ENCODE measurements around the gene TPTE2. TPM values are rescaled to one million over a fixed set of nuclear protein-coding genes. Genes with fewer than 3 reads are reported as not detected.
"Not testable (repeated sequence)": the region's sequence is repeated elsewhere in the genome, so short reads cannot be mapped to it uniquely, and the experiment has no call there.

TPTE2 gene
- total RNA-seq, 8 experiments from 2014 or later = 0.13 to 0.58 TPM; not detected in 6

DNA sequence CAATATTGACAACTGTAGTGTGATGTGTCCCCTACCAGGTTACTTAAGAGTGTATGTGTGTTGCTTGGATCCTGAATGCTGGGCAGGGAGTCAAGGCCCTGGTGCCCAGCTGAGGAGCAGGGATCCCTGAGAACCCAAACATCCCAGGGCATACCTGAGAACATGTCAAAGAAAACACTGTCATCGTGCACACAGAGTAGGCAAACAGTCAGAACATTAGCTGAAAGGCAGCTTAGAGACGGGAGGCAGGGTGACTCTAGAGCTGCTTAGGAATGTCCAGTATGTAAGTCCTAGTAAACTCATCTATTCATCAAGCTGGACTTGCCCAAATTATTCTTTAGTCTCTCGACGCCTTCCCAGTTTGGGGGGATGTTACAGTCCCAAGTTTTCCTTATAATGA lies 4.0 kb downstream of the TPTE2 start:
- ATAC-seq (replicated peaks in 6 of 8) = peak in 3 of 8 experiments; percentile 68 to 100 (median 72)
- WGBS, 10 experiments = 25 to 31% methylated on average over 2 of the region's 4 CpGs; no CpG with 5 or more reads in 8 of the 10 experiments
- H3K4me3 ChIP-seq; H3K27ac ChIP-seq; H3K4me1 ChIP-seq (replicated peaks in 1 of 2); in situ Hi-C loops (cut with MboI; ENCODE audit: low pct_unique_long_range_greater_than_20kb in 2 of 9, low sequenced_read_pairs in 9 of 9, unreplicated experiment in 9 of 9): not testable (repeated sequence)

- in situ Hi-C loops (cut with MboI; ENCODE audit: low pct_unique_long_range_greater_than_20kb in 2 of 9, low sequenced_read_pairs in 9 of 9, unreplicated experiment in 9 of 9) = not testable (repeated sequence)
Measured at GRCh38 chr13:19549245-19549644, 12.1 kb downstream of the TPTE2 start.

DNA sequence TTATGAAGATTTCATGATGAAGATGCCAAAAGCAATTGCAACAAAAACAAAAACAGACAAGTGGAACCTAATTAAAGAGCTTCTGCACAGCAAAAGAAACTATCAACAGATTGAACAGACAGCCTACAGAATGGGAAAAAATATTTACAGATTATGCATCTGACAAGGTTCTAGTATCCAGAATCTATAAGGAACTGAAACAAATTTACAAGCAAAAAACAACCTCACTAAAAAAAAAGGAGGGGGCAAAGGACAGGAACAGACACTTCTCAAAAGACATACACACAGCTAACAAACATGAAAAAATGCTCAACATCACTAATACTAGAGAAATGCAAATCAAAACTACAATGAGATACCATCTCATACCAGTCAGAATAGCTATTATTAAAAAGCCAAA lies 35.7 kb downstream of the TPTE2 start:
- ATAC-seq (replicated peaks in 6 of 8); H3K4me1 ChIP-seq (replicated peaks in 1 of 2); H3K27ac ChIP-seq; in situ Hi-C loops (cut with MboI; ENCODE audit: low pct_unique_long_range_greater_than_20kb in 2 of 9, low sequenced_read_pairs in 9 of 9, unreplicated experiment in 9 of 9); H3K4me3 ChIP-seq: not testable (repeated sequence)

More at GRCh38 chr13:19549245-19549644, 12.1 kb downstream of the TPTE2 start:
- not testable (repeated sequence) for H3K4me1 ChIP-seq (replicated peaks in 1 of 2); H3K4me3 ChIP-seq; H3K27ac ChIP-seq
- ATAC-seq (replicated peaks in 6 of 8) = peak in 2 of 8 experiments; percentile 60 to 77
- 15 to 58% (median 35%) methylated on average over 1 to 4 of the region's 4 CpGs for WGBS, 10 experiments

DNA sequence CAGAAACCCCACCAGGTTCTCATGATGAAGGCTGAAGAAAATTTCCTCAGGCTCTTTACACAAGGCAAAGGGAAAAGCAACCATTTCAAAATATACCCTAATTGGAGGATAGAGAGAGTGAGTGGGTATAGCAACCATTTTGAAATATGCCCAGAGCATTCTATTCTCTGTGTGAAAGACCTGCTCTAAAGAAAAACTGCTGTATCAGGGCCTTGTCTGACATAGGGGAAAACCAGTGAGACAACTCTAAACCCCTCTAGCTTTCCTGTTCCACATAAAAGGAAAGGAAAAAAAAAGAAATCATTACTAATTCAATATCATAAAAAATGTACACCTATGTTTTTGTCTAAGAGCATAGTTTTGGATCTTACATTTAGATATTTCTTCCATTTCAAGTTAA lies 42.3 kb downstream of the TPTE2 start:
- no peak overlapping the region for H3K27ac ChIP-seq
- in situ Hi-C loops (cut with MboI; ENCODE audit: low pct_unique_long_range_greater_than_20kb in 2 of 9, low sequenced_read_pairs in 9 of 9, unreplicated experiment in 9 of 9) = no loop called here
- no peak for ATAC-seq (replicated peaks in 6 of 8)
- no peaks in the 10 kb centered on the region for H3K4me1 ChIP-seq (replicated peaks in 1 of 2)
- H3K4me3 ChIP-seq = no peak overlapping the region

DNA sequence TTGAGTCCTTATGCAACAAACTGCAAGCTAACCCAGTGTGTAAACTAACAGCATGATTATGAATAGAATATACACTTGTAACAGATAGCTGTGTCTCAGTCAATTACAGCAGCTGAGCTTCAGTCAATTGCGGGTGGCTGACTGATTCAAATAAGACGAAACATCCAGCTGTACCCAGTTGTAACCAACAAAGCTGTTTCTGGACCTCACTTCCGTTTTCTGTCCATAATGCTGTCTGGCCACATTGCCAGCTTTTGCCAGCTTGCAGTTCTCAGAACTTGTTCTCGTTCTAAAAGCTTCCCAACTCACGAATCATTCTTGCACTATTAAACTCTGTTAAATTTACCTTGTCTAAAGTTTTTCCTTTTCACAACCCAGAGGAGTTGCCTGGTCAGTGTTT lies 53.7 kb downstream of the TPTE2 start:
- H3K4me3 ChIP-seq; H3K27ac ChIP-seq; H3K4me1 ChIP-seq (replicated peaks in 1 of 2); in situ Hi-C loops (cut with MboI; ENCODE audit: low pct_unique_long_range_greater_than_20kb in 2 of 9, low sequenced_read_pairs in 9 of 9, unreplicated experiment in 9 of 9); ATAC-seq (replicated peaks in 6 of 8): not testable (repeated sequence)
- WGBS, 10 experiments = 0 to 80% (median 20%) methylated on average over 1 to 5 of the region's 5 CpGs; no CpG with 5 or more reads in 3 of the 10 experiments

- H3K27ac ChIP-seq; H3K4me3 ChIP-seq; ATAC-seq (replicated peaks in 6 of 8); H3K4me1 ChIP-seq (replicated peaks in 1 of 2); in situ Hi-C loops (cut with MboI; ENCODE audit: low pct_unique_long_range_greater_than_20kb in 2 of 9, low sequenced_read_pairs in 9 of 9, unreplicated experiment in 9 of 9): not testable (repeated sequence)
- 0 to 60% (median 26%) methylated on average over 1 to 6 of the region's 9 CpGs; no CpG with 5 or more reads in 5 of the 10 experiments for WGBS, 10 experiments
Measured at GRCh38 chr13:19460126-19460525, 101.2 kb downstream of the TPTE2 start.

DNA sequence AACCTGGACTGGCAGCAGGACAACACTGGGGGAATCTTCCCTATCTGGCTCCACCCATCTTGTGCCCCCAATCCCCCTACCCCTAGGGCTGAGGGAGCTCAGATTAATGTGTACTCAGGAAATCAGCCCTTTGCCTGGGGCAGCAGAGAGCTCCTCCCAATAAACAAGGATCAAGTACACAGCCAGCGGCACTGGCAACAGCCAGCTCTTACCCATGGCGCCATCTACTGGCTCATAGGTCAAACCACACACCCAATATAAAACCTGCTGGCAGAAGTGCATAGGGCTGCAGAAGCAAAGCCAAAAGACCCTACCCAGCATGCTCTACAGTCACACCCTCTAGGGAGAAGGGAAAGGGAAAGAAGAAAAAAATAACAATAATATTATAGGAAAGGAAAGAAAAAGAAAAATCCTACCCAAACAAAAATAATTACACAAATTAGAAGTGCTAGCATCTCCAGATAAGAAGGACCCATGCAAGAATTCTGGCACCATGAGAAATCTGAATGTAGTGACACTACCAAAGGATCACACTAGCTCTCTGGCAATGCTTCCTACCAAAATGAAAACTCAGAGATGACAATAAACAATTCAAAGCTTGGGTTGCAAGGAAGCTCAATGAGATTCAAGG lies 122.2 kb downstream of the TPTE2 start:
- H3K27ac ChIP-seq; H3K4me3 ChIP-seq; in situ Hi-C loops (cut with MboI; ENCODE audit: low pct_unique_long_range_greater_than_20kb in 2 of 9, low sequenced_read_pairs in 9 of 9, unreplicated experiment in 9 of 9); ATAC-seq (replicated peaks in 6 of 8); H3K4me1 ChIP-seq (replicated peaks in 1 of 2): not testable (repeated sequence)
- 0% methylated on average over 1 of the region's 2 CpGs; no CpG with 5 or more reads in 9 of the 10 experiments for WGBS, 10 experiments

- H3K4me1 ChIP-seq (replicated peaks in 1 of 2); ATAC-seq (replicated peaks in 6 of 8); in situ Hi-C loops (cut with MboI; ENCODE audit: low pct_unique_long_range_greater_than_20kb in 2 of 9, low sequenced_read_pairs in 9 of 9, unreplicated experiment in 9 of 9); H3K27ac ChIP-seq; H3K4me3 ChIP-seq: not testable (repeated sequence)
- WGBS, 10 experiments = 0 to 75% (median 30%) methylated on average over 1 to 6 of the region's 6 CpGs
Measured at GRCh38 chr13:19437780-19438179, 123.6 kb downstream of the TPTE2 start.

- H3K27ac ChIP-seq; H3K4me1 ChIP-seq (replicated peaks in 1 of 2); ATAC-seq (replicated peaks in 6 of 8): not testable (repeated sequence)
Measured at GRCh38 chr13:19422236-19422635, 139.1 kb downstream of the TPTE2 start.

GRCh38 chr13:19412494-19412893 lies 148.8 kb downstream of the TPTE2 start:
- H3K27ac ChIP-seq; ATAC-seq (replicated peaks in 6 of 8); in situ Hi-C loops (cut with MboI; ENCODE audit: low pct_unique_long_range_greater_than_20kb in 2 of 9, low sequenced_read_pairs in 9 of 9, unreplicated experiment in 9 of 9); H3K4me3 ChIP-seq; H3K4me1 ChIP-seq (replicated peaks in 1 of 2): not testable (repeated sequence)
- no CpG with 5 or more reads among the region's 4 CpGs for WGBS, 10 experiments

More at GRCh38 chr13:19422236-19422635, 139.1 kb downstream of the TPTE2 start:
- whole genome bisulfite sequencing, 10 experiments = 0 to 67% (median 43%) methylated on average over 1 to 2 of the region's 2 CpGs; no CpG with 5 or more reads in 5 of the 10 experiments
- in situ Hi-C loops (cut with MboI; ENCODE audit: low pct_unique_long_range_greater_than_20kb in 2 of 9, low sequenced_read_pairs in 9 of 9, unreplicated experiment in 9 of 9); H3K4me3 ChIP-seq: not testable (repeated sequence)

DNA sequence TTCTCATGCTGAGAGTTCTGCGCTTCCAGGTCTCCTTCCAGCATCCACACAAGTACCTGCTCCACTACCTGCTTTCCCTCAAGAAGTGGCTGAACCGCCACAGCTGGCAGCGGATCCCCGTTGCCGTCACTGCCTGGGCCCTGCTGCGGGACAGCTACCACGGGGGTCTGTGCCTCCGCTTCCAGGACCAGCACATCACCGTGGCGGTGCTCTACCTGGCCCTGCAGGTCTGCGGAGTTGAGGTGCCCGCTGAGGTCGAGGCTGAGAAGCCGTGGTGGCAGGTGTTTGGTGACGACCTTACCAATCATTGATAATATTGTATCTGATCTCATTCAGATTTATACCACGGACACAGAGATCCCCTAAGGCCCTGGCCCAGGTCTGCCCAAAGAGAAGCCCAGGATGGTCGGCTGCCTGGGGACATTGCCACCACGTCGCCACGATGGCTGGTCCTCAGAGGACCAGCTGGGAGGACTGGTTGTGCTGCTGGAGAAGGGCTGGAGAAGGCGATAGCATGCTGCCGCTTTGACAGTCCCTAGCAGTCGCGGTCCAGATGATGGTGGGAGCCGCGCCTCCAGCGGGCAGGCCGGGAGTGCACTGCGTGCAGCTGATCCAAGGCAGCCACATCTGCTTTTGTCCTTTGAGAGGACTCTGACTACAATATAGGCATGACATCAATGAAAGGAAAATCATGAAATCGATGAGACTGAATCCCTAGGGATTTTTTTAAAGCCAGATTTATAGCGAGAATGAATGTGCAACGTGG lies 178.4 kb downstream of the TPTE2 start:
- not testable (repeated sequence) for ATAC-seq (replicated peaks in 6 of 8)
- WGBS, 10 experiments = 28 to 80% (median 55%) methylated on average over 2 to 10 of the region's 32 CpGs; no CpG with 5 or more reads in 4 of the 10 experiments

GRCh38 chr13:19382111-19382510 lies 179.2 kb downstream of the TPTE2 start:
- Histone ChIP-seq H3K27ac (no peak overlapping the region), H3K4me1 (replicated peaks in 1 of 2) (no peaks in the 10 kb centered on the region), H3K4me3 (no peak overlapping the region)
- in situ Hi-C loops (cut with MboI; ENCODE audit: low pct_unique_long_range_greater_than_20kb in 2 of 9, low sequenced_read_pairs in 9 of 9, unreplicated experiment in 9 of 9) = no loop called here
- ATAC-seq (replicated peaks in 6 of 8) = no peak
- WGBS, 10 experiments = no CpG with 5 or more reads among the region's 30 CpGs

More for the DNA sequence above, 178.4 kb downstream of the TPTE2 start:
- H3K27ac ChIP-seq; H3K4me1 ChIP-seq (replicated peaks in 1 of 2); H3K4me3 ChIP-seq; in situ Hi-C loops (cut with MboI; ENCODE audit: low pct_unique_long_range_greater_than_20kb in 2 of 9, low sequenced_read_pairs in 9 of 9, unreplicated experiment in 9 of 9): not testable (repeated sequence)

All from motor neuron (in vitro differentiated cells).